ENCODE results near the gene CDK6. TPM values are rescaled to one million over a fixed set of nuclear protein-coding genes. Genes with fewer than 3 reads are reported as not detected.
"Not testable (repeated sequence)": the region's sequence is repeated elsewhere in the genome, so short reads cannot be mapped to it uniquely, and the experiment has no call there.

CDK6 gene
- total RNA-seq, 1 donor from 2014 or later = 6.0 TPM

DNA sequence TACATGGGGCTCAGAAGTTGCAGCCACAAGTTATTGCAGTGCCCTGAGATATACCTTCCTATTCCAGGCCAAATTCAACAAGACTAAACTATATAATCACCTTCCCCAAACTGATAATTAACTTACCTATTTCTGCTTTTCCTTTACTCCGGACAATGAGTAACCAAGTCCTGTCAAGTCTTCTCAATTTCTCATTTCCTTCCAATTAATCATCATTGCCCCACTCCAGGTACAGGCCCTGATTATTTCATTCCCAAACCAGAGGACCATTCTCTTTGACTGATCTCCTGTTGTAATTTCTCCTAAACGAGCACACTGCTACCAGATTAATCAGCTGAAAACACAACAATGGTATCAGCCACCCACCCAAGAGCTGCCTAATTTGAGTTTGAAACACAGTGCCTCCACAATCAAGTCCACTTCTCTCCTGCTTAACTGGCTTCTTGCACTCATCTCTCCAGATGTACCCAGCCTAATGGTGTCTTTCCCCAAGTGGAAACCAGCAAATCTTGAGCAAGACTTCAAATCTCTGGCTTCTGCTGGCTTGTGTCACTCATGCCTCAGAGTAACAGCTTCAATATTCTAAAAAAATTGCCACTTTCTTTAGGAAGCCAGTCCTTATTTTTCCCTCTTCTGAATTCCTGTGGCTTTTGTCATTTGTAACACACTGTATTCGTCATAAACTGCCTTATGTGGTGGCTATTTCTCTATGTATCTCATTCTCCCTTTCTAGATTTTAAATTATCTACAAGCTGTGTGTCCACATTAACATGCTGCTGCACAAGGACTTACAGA lies 89.1 kb downstream of the CDK6 start:
- Histone ChIP-seq H3K9me3 (ENCODE audit: low read depth) (no peaks in the 10 kb centered on the region), H3K27me3 (no peaks in the 10 kb centered on the region), H3K4me2 (no peak overlapping the region), H3K4me3 (no peak overlapping the region), H3K4me1 (peaks cover 4% of the 10 kb centered on the region), H3K79me2 (ENCODE audit: low read depth) (no peaks in the 10 kb centered on the region), H3K36me3 (no peaks in the 10 kb centered on the region), H2AFZ (replicated peaks) (no peak overlapping the region), H3K27ac (no peak overlapping the region), H3K9ac (no peak overlapping the region), H4K20me1 (ENCODE audit: low read depth) (no peaks in the 10 kb centered on the region), H3F3A (ENCODE audit: low read depth) (no peaks in the 10 kb centered on the region)
- no peak for DNase-seq (ENCODE audit: low spot score)
- no peaks in the 10 kb centered on the region for H3K9me3 Mint-ChIP-seq
- no peak overlapping the region for H3K27ac Mint-ChIP-seq
- H3K4me1 Mint-ChIP-seq = no peaks in the 10 kb centered on the region
- peaks cover 23% of the 10 kb centered on the region for H3K36me3 Mint-ChIP-seq
- H3K4me3 Mint-ChIP-seq = no peak overlapping the region
- H3K27me3 Mint-ChIP-seq (ENCODE audit: insufficient read depth, low read depth) = no peaks in the 10 kb centered on the region
- no peak for TF ChIP-seq EZH2 (IDR thresholded peaks at IDR 0.05)
- TF ChIP-seq EZH2phosphoT487 (IDR thresholded peaks at IDR 0.05) = no peak
- TF ChIP-seq, protein P1, sequence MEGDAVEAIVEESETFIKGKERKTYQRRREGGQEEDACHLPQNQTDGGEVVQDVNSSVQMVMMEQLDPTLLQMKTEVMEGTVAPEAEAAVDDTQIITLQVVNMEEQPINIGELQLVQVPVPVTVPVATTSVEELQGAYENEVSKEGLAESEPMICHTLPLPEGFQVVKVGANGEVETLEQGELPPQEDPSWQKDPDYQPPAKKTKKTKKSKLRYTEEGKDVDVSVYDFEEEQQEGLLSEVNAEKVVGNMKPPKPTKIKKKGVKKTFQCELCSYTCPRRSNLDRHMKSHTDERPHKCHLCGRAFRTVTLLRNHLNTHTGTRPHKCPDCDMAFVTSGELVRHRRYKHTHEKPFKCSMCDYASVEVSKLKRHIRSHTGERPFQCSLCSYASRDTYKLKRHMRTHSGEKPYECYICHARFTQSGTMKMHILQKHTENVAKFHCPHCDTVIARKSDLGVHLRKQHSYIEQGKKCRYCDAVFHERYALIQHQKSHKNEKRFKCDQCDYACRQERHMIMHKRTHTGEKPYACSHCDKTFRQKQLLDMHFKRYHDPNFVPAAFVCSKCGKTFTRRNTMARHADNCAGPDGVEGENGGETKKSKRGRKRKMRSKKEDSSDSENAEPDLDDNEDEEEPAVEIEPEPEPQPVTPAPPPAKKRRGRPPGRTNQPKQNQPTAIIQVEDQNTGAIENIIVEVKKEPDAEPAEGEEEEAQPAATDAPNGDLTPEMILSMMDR (IDR thresholded peaks at IDR 0.05) = no peak

DNA sequence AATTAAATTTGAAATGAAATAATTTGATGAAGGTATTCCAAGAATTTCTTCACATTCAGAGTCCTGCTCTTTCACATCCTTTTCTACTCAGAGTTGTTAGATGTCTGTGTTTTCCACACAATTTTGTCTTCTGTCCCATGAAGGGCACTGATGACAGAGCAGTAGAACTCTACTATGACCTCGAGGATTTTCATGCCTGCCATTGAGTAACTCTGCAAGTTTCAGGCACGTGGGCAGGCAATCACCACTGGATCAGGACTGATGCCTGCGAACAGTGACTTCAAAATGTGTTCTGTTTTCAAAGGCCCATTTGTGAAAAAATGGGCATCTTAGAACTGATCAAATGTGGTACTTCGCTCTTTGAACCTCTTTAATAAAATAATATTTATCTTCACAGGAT lies 91.1 kb downstream of the CDK6 start:
- H3K4me3 ChIP-seq = no peak overlapping the region
- DNase-seq (ENCODE audit: low spot score) = no peak
- H3F3A ChIP-seq (ENCODE audit: low read depth) = no peaks in the 10 kb centered on the region
- Mint-ChIP-seq H3K4me1 (no peaks in the 10 kb centered on the region), H3K27me3 (ENCODE audit: insufficient read depth, low read depth) (no peaks in the 10 kb centered on the region), H3K4me3 (no peak overlapping the region), H3K9me3 (no peaks in the 10 kb centered on the region), H3K27ac (no peak overlapping the region), H3K36me3 (peaks cover 15% of the 10 kb centered on the region)
- H3K9ac ChIP-seq = no peak overlapping the region
- no peaks in the 10 kb centered on the region for H3K9me3 ChIP-seq (ENCODE audit: low read depth)
- H3K27me3 ChIP-seq = no peaks in the 10 kb centered on the region
- no peaks in the 10 kb centered on the region for H3K36me3 ChIP-seq
- H3K4me1 ChIP-seq = peaks cover 4% of the 10 kb centered on the region
- H2AFZ ChIP-seq (replicated peaks) = no peak overlapping the region
- no peaks in the 10 kb centered on the region for H4K20me1 ChIP-seq (ENCODE audit: low read depth)
- H3K4me2 ChIP-seq = no peak overlapping the region
- no peaks in the 10 kb centered on the region for H3K79me2 ChIP-seq (ENCODE audit: low read depth)
- no peak overlapping the region for H3K27ac ChIP-seq
- TF ChIP-seq EZH2 (IDR thresholded peaks at IDR 0.05) (no peak), EZH2phosphoT487 (IDR thresholded peaks at IDR 0.05) (no peak)
- TF ChIP-seq, protein P1 (IDR thresholded peaks at IDR 0.05) = no peak

DNA sequence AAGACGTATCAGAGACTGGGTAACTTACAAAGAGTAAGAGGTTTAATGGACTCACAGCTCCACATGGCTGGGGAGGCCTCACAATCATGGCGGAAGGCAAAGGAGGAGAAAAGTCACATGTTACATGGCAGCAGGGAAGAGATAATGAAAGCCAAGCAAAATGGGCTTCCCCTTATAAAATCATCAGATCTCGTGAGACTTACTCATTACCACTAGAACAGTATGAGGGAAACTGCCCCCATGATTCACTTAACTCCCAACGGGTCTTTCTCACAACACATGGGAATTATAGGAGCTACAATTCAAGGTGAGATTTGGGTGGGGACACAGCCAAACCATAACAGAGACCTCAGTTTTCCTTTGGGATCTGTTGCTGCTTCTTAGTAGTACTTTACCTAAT lies 92.2 kb downstream of the CDK6 start:
- not testable (repeated sequence) for H3K4me3 ChIP-seq; H3K9ac ChIP-seq; H3K4me1 Mint-ChIP-seq; H3K27me3 Mint-ChIP-seq (ENCODE audit: insufficient read depth, low read depth); H3K36me3 ChIP-seq; H3K9me3 ChIP-seq (ENCODE audit: low read depth); H3K79me2 ChIP-seq (ENCODE audit: low read depth); H3K27me3 ChIP-seq; H3K27ac Mint-ChIP-seq; H3K4me3 Mint-ChIP-seq; H3K9me3 Mint-ChIP-seq; H3K27ac ChIP-seq; H4K20me1 ChIP-seq (ENCODE audit: low read depth); DNase-seq (ENCODE audit: low spot score); H2AFZ ChIP-seq (replicated peaks); H3K4me2 ChIP-seq; H3K36me3 Mint-ChIP-seq; H3F3A ChIP-seq (ENCODE audit: low read depth); H3K4me1 ChIP-seq

DNA sequence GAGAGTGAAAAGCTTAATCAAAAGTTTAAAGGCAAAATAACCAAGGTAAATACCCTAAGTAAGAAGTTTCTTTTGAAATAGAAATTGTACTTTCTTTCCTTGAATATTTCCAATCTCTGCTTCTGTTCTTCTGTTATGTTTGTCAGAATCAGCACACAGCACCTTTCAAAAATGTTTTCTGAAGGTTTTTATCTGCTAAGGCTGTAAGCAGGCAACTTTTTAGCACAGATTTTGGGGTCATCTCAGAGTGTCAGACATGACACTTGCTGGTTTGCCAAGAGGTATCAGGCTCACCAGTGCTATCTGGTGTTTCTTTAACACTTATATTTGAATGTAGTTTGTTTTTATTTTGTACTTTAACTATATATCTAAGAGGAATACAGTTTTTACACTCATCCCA lies 94.2 kb downstream of the CDK6 start:
- no peak overlapping the region for H3K27ac Mint-ChIP-seq
- H4K20me1 ChIP-seq (ENCODE audit: low read depth) = no peaks in the 10 kb centered on the region
- no peaks in the 10 kb centered on the region for H3K27me3 ChIP-seq
- no peaks in the 10 kb centered on the region for H3K4me1 Mint-ChIP-seq
- H3K4me3 ChIP-seq = no peak overlapping the region
- H3K9me3 ChIP-seq (ENCODE audit: low read depth) = no peaks in the 10 kb centered on the region
- H3K27ac ChIP-seq = no peak overlapping the region
- no peak for DNase-seq (ENCODE audit: low spot score)
- no peak overlapping the region for H3K4me2 ChIP-seq
- H3F3A ChIP-seq (ENCODE audit: low read depth) = no peaks in the 10 kb centered on the region
- H2AFZ ChIP-seq (replicated peaks) = no peak overlapping the region
- TF ChIP-seq EZH2 (IDR thresholded peaks at IDR 0.05) = no peak
- TF ChIP-seq, protein P1 (IDR thresholded peaks at IDR 0.05) = no peak
- TF ChIP-seq EZH2phosphoT487 (IDR thresholded peaks at IDR 0.05) = no peak
- peaks cover 2% of the 10 kb centered on the region for H3K27me3 Mint-ChIP-seq (ENCODE audit: insufficient read depth, low read depth)
- H3K36me3 ChIP-seq = no peaks in the 10 kb centered on the region
- H3K36me3 Mint-ChIP-seq = peaks cover 11% of the 10 kb centered on the region
- no peaks in the 10 kb centered on the region for H3K9me3 Mint-ChIP-seq
- H3K79me2 ChIP-seq (ENCODE audit: low read depth) = no peaks in the 10 kb centered on the region
- H3K4me1 ChIP-seq = no peaks in the 10 kb centered on the region
- H3K4me3 Mint-ChIP-seq = no peak overlapping the region
- no peak overlapping the region for H3K9ac ChIP-seq

Measured in neural progenitor cell (in vitro differentiated cells).